GM12878 (cell line): ENCODE measurements around the gene TRAPPC12. TPM values are rescaled to one million over a fixed set of nuclear protein-coding genes. Genes with fewer than 3 reads are reported as not detected.

Experiments
- ATAC-seq: fragments of 200-7000 bp; cut with Tn5 transposase; 3 replicates; pipeline ENCODE4 v1.9.1; 2020; ENCODE audit warnings: mild to moderate bottlenecking, moderate library complexity
- BruUV-seq: library from RNA; stranded (reverse); fragments of 400-500 nt; replicated peaks from 2 replicates; lab custom pipeline; 2021; lab: Mats Ljungman, UMichigan
- CTCF ChIA-PET: fragments of 300-600 bp; sonication (Branson Sonifier 250); formaldehyde crosslinking; extraction: SDS; loops from one replicate; lab custom pipeline; 2021; ENCODE audit warnings: inconsistent platforms; lab: Yijun Ruan, JAX
- POLR2A ChIA-PET: fragments of 350-600 bp; formaldehyde crosslinking; extraction: SDS; loops from one replicate; lab custom pipeline; 2021; ENCODE audit warnings: inconsistent platforms; lab: Charles Lee
- RAD21 ChIA-PET: fragments of 300-600 bp; sonication (Branson Sonifier 250); formaldehyde crosslinking; loops from one replicate; lab custom pipeline; 2023; ENCODE audit warnings: antibody characterized with exemption; ENCODE audit not compliant: unreplicated experiment; lab: Charles Lee
- SMC1A ChIA-PET: fragments of 300-600 bp; sonication (Branson Sonifier 250); formaldehyde crosslinking; loops from one replicate; lab custom pipeline; 2023; ENCODE audit not compliant: unreplicated experiment, uncharacterized antibody; lab: Charles Lee
- DNase-seq: peaks from one replicate; pipeline ENCODE4 v3.0.0-alpha.2; 2011; ENCODE audit warnings: low read depth, low spot score
- FAIRE-seq: peaks from 3 replicates; lab custom pipeline; 2011; peaks lifted over from hg19 to GRCh38; lab: Jason Lieb, UNC
- H2AFZ ChIP-seq: 2 replicates; pipeline ENCODE4 v1.6.0; 2011; ENCODE audit warnings: low read depth, low read length, control low read depth; ENCODE audit not compliant: control insufficient read depth
- H3K27ac ChIP-seq: 2 replicates; pipeline ENCODE4 v1.5.1; 2011; ENCODE audit warnings: control low read depth; ENCODE audit not compliant: control insufficient read depth, insufficient read depth
- H3K27me3 ChIP-seq, 2 experiments: replicated peaks in 1 of 2; 2 replicates each; pipeline versions ENCODE4 v1.6.0 to v1.6.1; 2011; ENCODE audit warnings: low read length in 1 of 2; ENCODE audit not compliant: control insufficient read depth in 2 of 2, insufficient read depth in 2 of 2
- H3K36me3 ChIP-seq, 2 experiments: 2 replicates each; pipeline ENCODE4 v1.5.1; 2011; ENCODE audit warnings: low read length in 1 of 2; ENCODE audit not compliant: control insufficient read depth in 2 of 2, insufficient read depth in 2 of 2
- H3K4me1 ChIP-seq: 2 replicates; pipeline ENCODE4 v1.6.1; 2011; ENCODE audit warnings: mild to moderate bottlenecking, low read length, moderate library complexity, mixed read lengths; ENCODE audit not compliant: control insufficient read depth, insufficient read depth
- H3K4me2 ChIP-seq: 2 replicates; pipeline ENCODE4 v1.6.0; 2011; ENCODE audit warnings: control low read depth; ENCODE audit not compliant: control insufficient read depth, insufficient read depth
- H3K4me3 ChIP-seq: fragments of 200-600 bp; sonication (generic); 2 replicates; pipeline ENCODE4 v1.5.1; 2016
- H3K79me2 ChIP-seq: 2 replicates; pipeline ENCODE4 v1.6.0; 2011; ENCODE audit warnings: low read length; ENCODE audit not compliant: control insufficient read depth, insufficient read depth
- H3K9ac ChIP-seq: 2 replicates; pipeline ENCODE4 v1.8.0; 2011; ENCODE audit warnings: low read length, control low read depth, mixed read lengths; ENCODE audit not compliant: control insufficient read depth, insufficient read depth
- H3K9me3 ChIP-seq: replicated peaks from 3 replicates; pipeline ENCODE4 v1.5.1; 2011; ENCODE audit warnings: mild to moderate bottlenecking, low read length; ENCODE audit not compliant: control insufficient read depth, insufficient read depth
- H4K20me1 ChIP-seq: 2 replicates; pipeline ENCODE4 v1.6.0; 2011; ENCODE audit not compliant: control insufficient read depth, insufficient read depth
- FOS ChIP-seq: IDR thresholded peaks from 3 replicates; pipeline ENCODE4 v1.6.1; 2011; ENCODE audit warnings: borderline replicate concordance; ENCODE audit not compliant: insufficient read length; ENCODE audit errors: extremely low read depth
- MEF2A ChIP-seq: IDR thresholded peaks from 2 replicates; pipeline ENCODE4 v1.6.1; 2011; ENCODE audit warnings: low read depth, mild to moderate bottlenecking, low read length, moderate library complexity; ENCODE audit not compliant: insufficient read depth
- RAD21 ChIP-seq: IDR thresholded peaks from 2 replicates; pipeline ENCODE4 v1.6.1; 2011; ENCODE audit warnings: mild to moderate bottlenecking, low read depth, low read length, moderate library complexity; ENCODE audit not compliant: insufficient read depth
- WGBS: methylation state at CpG from one replicate; pipeline ENCODE4 v1.1.6; 2016; ENCODE audit warnings: low lambda C conversion rate; ENCODE audit not compliant: insufficient replicate concordance, insufficient coverage; ENCODE audit errors: missing lambda C conversion rate; 5-methylcytosine and 5-hydroxymethylcytosine counted together
- in situ Hi-C: fragments of 300-500 bp; cut with MboI; formaldehyde crosslinking; loops from 9 replicates; pipeline ENCODE4 v1.14.3; 2018; ENCODE audit warnings: mixed read lengths
- intact Hi-C: fragments of 100-400 bp; cut with micrococcal nuclease; formaldehyde crosslinking; loops from one replicate; pipeline ENCODE4 v1.14.2; 2022; ENCODE audit not compliant: unreplicated experiment
- polyA plus RNA-seq, 11 experiments: library from polyadenylated mRNA; depleted of rRNA in 4 of 11; unstranded in 6 of 11; stranded (reverse) in 5 of 11; fragments of >200 nt; fragmentation: Nextera tagmentation in 4 of 11; fragmentation: Illumina TruSeq in 1 of 11; extraction: Ambion mirVana in 4 of 11; extraction: Trizol in 1 of 11; gene quantifications; 1 replicate in 1 of 11; 2 replicates in 10 of 11; pipeline versions ENCODE4 v1.2.1 to v1.2.3, GENCODE V29; 2011 to 2016; ENCODE audit warnings: inconsistent platforms in 2 of 11, missing spikeins in 2 of 11, low read depth in 1 of 11
- total RNA-seq, 4 experiments: library from RNA; depleted of rRNA in 3 of 4; stranded (reverse); fragments of >200 nt in 3 of 4; fragmentation: Illumina TruSeq in 1 of 4; extraction: Trizol in 1 of 4; gene quantifications; 2 replicates each; pipeline versions ENCODE4 v1.2.1 to v1.2.3, GENCODE V29; 2013 to 2021
- TF ChIP-seq, protein P1 (sequence below): fragments of 450-650 bp; formaldehyde crosslinking; IDR thresholded peaks from 2 replicates; pipeline ENCODE4 v1.4.0; 2022; ENCODE audit warnings: mild to moderate bottlenecking, moderate library complexity

TRAPPC12 gene
- total and polyA plus RNA-seq, 10 of the 15 experiments (the other 5 are each of a cell fraction or from before 2014, with no cell fraction given): 8.6 to 77.1 (median 37.4) TPM

GRCh38 chr2:3457524-3458395 lies 78.3 kb downstream of the TRAPPC12 start (continued):
- TF ChIP-seq RAD21: no peak
- TF ChIP-seq, all 136 proteins: peak for 0

GRCh38 chr2:3458396-3459184 lies 79.1 kb downstream of the TRAPPC12 start:
- H3K79me2 ChIP-seq: no peaks in the 10 kb centered on the region
- H3K4me1 ChIP-seq: peaks cover 12% of the 10 kb centered on the region
- no peak overlapping the region for H2AFZ ChIP-seq
- TF ChIP-seq MEF2A (no peak), FOS (no peak)
- TF ChIP-seq, protein P1, sequence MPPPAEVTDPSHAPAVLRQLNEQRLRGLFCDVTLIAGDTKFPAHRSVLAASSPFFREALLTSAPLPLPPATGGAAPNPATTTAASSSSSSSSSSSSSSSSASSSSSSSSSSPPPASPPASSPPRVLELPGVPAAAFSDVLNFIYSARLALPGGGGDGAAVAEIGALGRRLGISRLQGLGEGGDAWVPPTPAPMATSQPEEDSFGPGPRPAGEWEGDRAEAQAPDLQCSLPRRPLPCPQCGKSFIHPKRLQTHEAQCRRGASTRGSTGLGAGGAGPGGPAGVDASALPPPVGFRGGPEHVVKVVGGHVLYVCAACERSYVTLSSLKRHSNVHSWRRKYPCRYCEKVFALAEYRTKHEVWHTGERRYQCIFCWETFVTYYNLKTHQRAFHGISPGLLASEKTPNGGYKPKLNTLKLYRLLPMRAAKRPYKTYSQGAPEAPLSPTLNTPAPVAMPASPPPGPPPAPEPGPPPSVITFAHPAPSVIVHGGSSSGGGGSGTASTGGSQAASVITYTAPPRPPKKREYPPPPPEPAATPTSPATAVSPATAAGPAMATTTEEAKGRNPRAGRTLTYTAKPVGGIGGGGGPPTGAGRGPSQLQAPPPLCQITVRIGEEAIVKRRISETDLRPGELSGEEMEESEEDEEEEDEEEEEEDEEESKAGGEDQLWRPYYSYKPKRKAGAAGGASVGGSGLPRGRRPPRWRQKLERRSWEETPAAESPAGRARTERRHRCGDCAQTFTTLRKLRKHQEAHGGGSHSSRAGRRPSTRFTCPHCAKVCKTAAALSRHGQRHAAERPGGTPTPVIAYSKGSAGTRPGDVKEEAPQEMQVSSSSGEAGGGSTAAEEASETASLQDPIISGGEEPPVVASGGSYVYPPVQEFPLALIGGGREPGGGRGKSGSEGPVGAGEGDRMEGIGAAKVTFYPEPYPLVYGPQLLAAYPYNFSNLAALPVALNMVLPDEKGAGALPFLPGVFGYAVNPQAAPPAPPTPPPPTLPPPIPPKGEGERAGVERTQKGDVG (CRISPR knock-in tag): no peak
- no peaks in the 10 kb centered on the region for H4K20me1 ChIP-seq
- FAIRE-seq (no peak), ATAC-seq (no peak), DNase-seq (no peak)
- BruUV-seq: TSS peak; percentile 19
- no peak overlapping the region for H3K9ac ChIP-seq
- 89% methylated on average over 10 of the region's 10 CpGs for WGBS
- in situ Hi-C loops: loop anchor here (25.0 kb wide), 1 partner anchor 1346 kb away; no protein-coding TSS in a partner anchor
- ChIA-PET RAD21 (no interaction called here), POLR2A (no interaction called here), CTCF (interaction anchor here (0.6 to 1.9 kb wide), 3 partner anchors 35 to 193 kb away, joined by 3 to 4 read pairs (median 4); no protein-coding TSS in a partner anchor), SMC1A (interaction anchor here (0.7 kb wide), 1 partner anchor 49 kb away, joined by 3 read pairs; no protein-coding TSS in a partner anchor)
- H3K9me3 ChIP-seq: no peaks in the 10 kb centered on the region
- no peaks in the 10 kb centered on the region for H3K27me3 ChIP-seq
- intact Hi-C loops: no loop called here
- H3K27ac ChIP-seq: no peak overlapping the region
- H3K36me3 ChIP-seq: peaks cover 7 to 8% of the 10 kb centered on the region in 2 experiments; a peak in 3 of 4 replicates
- H3K4me2 ChIP-seq: no peak overlapping the region
- no peak overlapping the region for H3K4me3 ChIP-seq
